LNCaP clone FGC (cell line): ENCODE results near the gene CCDC74A.
"Not testable (repeated sequence)": the region's sequence is repeated elsewhere in the genome, so short reads cannot be mapped to it uniquely, and the experiment has no call there.

Experiments
- DNase-seq: peaks from one replicate; pipeline ENCODE4 v3.0.0-alpha.2; 2011; ENCODE audit warnings: low read depth
- H3K4me3 ChIP-seq: 2 replicates; pipeline ENCODE4 v1.5.1; 2011; ENCODE audit warnings: mild to moderate bottlenecking, low read depth, low read length, control low read depth
- CTCF ChIP-seq: IDR thresholded peaks from 2 replicates; pipeline ENCODE4 v1.5.1; 2012; ENCODE audit warnings: mild to moderate bottlenecking; ENCODE audit not compliant: control insufficient read depth, insufficient read depth; ENCODE audit errors: extremely low read depth

The CCDC74A gene

GRCh38 chr2:131527131-131528001 lies at the start of gene CCDC74A:
Gene CCDC74A, plus strand, starts transcription at chr2:131527888. Its CDS starts 83 bp downstream, at chr2:131527971.
- not testable (repeated sequence) for DNase-seq
- H3K4me3 ChIP-seq = peak within 1 kb of the TSS; percentile 18; the same call in 1 of the 2 replicates

- H3K4me3 ChIP-seq, DNase-seq: not testable (repeated sequence)
These were observed 49.4 kb upstream of the CCDC74A start for GRCh38 chr2:131478074-131478849.

GRCh38 chr2:131478850-131479461 lies 48.7 kb upstream of the CCDC74A start:
- DNase-seq = peak; percentile 41
- not testable (repeated sequence) for H3K4me3 ChIP-seq

- not testable (repeated sequence) for H3K4me3 ChIP-seq, DNase-seq
These were observed 47.3 kb upstream of the CCDC74A start for GRCh38 chr2:131480351-131480750.

GRCh38 chr2:131482506-131483155 lies 45.1 kb upstream of the CCDC74A start:
- not testable (repeated sequence) for DNase-seq, H3K4me3 ChIP-seq

- H3K4me3 ChIP-seq, DNase-seq: not testable (repeated sequence)
These were observed 43.5 kb upstream of the CCDC74A start for GRCh38 chr2:131483981-131484820.

GRCh38 chr2:131484906-131485460 lies 42.7 kb upstream of the CCDC74A start:
- not testable (repeated sequence) for DNase-seq, H3K4me3 ChIP-seq

- DNase-seq, H3K4me3 ChIP-seq: not testable (repeated sequence)
These were observed 41.3 kb upstream of the CCDC74A start for GRCh38 chr2:131486201-131486902.

- H3K4me3 ChIP-seq = no peak overlapping the region
- no peak for TF ChIP-seq CTCF
- no peak for DNase-seq
These were observed 39.1 kb upstream of the CCDC74A start for GRCh38 chr2:131488306-131489205.

GRCh38 chr2:131490616-131491468 lies 36.8 kb upstream of the CCDC74A start:
- DNase-seq = not testable (repeated sequence)
- peak overlapping the region; percentile 97 for H3K4me3 ChIP-seq

GRCh38 chr2:131491469-131491836 lies 36.2 kb upstream of the CCDC74A start:
- H3K4me3 ChIP-seq = peak overlapping the region; percentile 97
- not testable (repeated sequence) for DNase-seq

- H3K4me3 ChIP-seq = peak within 1 kb of the TSS; percentile 97
- not testable (repeated sequence) for DNase-seq
These were observed 35.7 kb upstream of the CCDC74A start, which contains the start of gene MZT2A for GRCh38 chr2:131492015-131492417. Gene MZT2A, minus strand, starts transcription at chr2:131492397. Its CDS starts 21 bp downstream, at chr2:131492376.
